BJ (cell line): ENCODE measurements around the gene NCAPD3. TPM values are rescaled to one million over a fixed set of nuclear protein-coding genes. Genes with fewer than 3 reads are reported as not detected.
A peak's percentile ranks its signal among the peaks of the same experiment; 100 is the strongest.

Experiments used
- CTCF ChIA-PET: fragments of 350-600 bp; formaldehyde crosslinking; extraction: SDS; loops from one replicate; lab custom pipeline; 2021; ENCODE audit warnings: antibody characterized with exemption, inconsistent platforms; lab: Yijun Ruan, JAX
- POLR2A ChIA-PET: fragments of 300-600 bp; sonication (Branson Sonifier 250); formaldehyde crosslinking; extraction: SDS; loops from one replicate; lab custom pipeline; 2021; ENCODE audit warnings: antibody characterized with exemption; lab: Charles Lee
- DNase-seq: peaks from one replicate; pipeline ENCODE4 v3.0.0-alpha.2; 2011; ENCODE audit warnings: low read depth
- H3K27me3 ChIP-seq: 2 replicates; pipeline ENCODE4 v1.6.0; 2011; ENCODE audit warnings: low read length; ENCODE audit not compliant: control insufficient read depth, insufficient read depth
- H3K36me3 ChIP-seq: 2 replicates; pipeline ENCODE4 v1.5.1; 2011; ENCODE audit warnings: low read length; ENCODE audit not compliant: control insufficient read depth, insufficient read depth
- H3K4me3 ChIP-seq: 2 replicates; pipeline ENCODE4 v1.5.1; 2011; ENCODE audit warnings: low read depth, mild to moderate bottlenecking, control low read depth, low read length
- CTCF ChIP-seq: IDR thresholded peaks from 2 replicates; pipeline ENCODE4 v1.5.1; 2011; ENCODE audit warnings: low read depth, mild to moderate bottlenecking, control low read depth, inconsistent platforms, low read length, moderate library complexity; ENCODE audit not compliant: insufficient read depth
- polyA plus RNA-seq: library from polyadenylated mRNA; depleted of rRNA; stranded (reverse); fragments of >200 nt; gene quantifications from 2 replicates; pipeline ENCODE4 v1.2.3, GENCODE V29; 2011

Gene NCAPD3
- polyA plus RNA-seq, 1 experiment: 18.1 TPM

- ChIA-PET CTCF (interaction anchor here (0.6 to 4.7 kb wide), 13 partner anchors 9 to 213 kb away, joined by 3 to 80 read pairs (median 4); partner anchors contain the start of gene JAM3), POLR2A (no interaction called here)
- no peak for DNase-seq
- no peak overlapping the region for H3K4me3 ChIP-seq
- 0 out of 2 replicates have a peak, but pooled peaks cover 4% of the 10 kb centered on the region for H3K36me3 ChIP-seq
- TF ChIP-seq CTCF: no peak
- no peaks in the 10 kb centered on the region for H3K27me3 ChIP-seq
These were observed 82.7 kb downstream of the NCAPD3 start for GRCh38 chr11:134140961-134141490.

GRCh38 chr11:134139873-134140331, 83.9 kb downstream of the NCAPD3 start:
- ChIA-PET POLR2A (no interaction called here), CTCF (interaction anchor here (0.8 to 4.7 kb wide), 16 partner anchors 10 to 212 kb away, joined by 3 to 80 read pairs (median 4); partner anchors contain the start of gene JAM3)
- Histone ChIP-seq H3K4me3 (no peak overlapping the region), H3K36me3 (0 out of 2 replicates have a peak, but pooled peaks cover 4% of the 10 kb centered on the region), H3K27me3 (no peaks in the 10 kb centered on the region)
- TF ChIP-seq CTCF: peak; percentile 85
- peak; percentile 27 for DNase-seq

- POLR2A ChIA-PET: no interaction called here
- no peak overlapping the region for H3K4me3 ChIP-seq
- no peak for TF ChIP-seq CTCF
- CTCF ChIA-PET: interaction anchor here (0.7 to 4.7 kb wide), 18 partner anchors 9 to 211 kb away, joined by 3 to 80 read pairs (median 4); no protein-coding TSS in a partner anchor
- H3K27me3 ChIP-seq: no peaks in the 10 kb centered on the region
- no peak for DNase-seq
- 0 out of 2 replicates have a peak, but pooled peaks cover 3% of the 10 kb centered on the region for H3K36me3 ChIP-seq
These were observed 84.4 kb downstream of the NCAPD3 start for GRCh38 chr11:134139303-134139872.

GRCh38 chr11:134138376-134138775, 85.4 kb downstream of the NCAPD3 start:
- no peaks in the 10 kb centered on the region for H3K27me3 ChIP-seq
- H3K36me3 ChIP-seq: 0 out of 2 replicates have a peak, but pooled peaks cover 2% of the 10 kb centered on the region
- DNase-seq: no peak
- no peak overlapping the region for H3K4me3 ChIP-seq
- no peak for TF ChIP-seq CTCF
- ChIA-PET POLR2A (no interaction called here), CTCF (interaction anchor here (1.0 to 4.7 kb wide), 11 partner anchors 8 to 210 kb away, joined by 3 to 80 read pairs (median 5); no protein-coding TSS in a partner anchor)

- ChIA-PET POLR2A (interaction anchor here (0.6 kb wide), 1 partner anchor 66 kb away, joined by 3 read pairs; no protein-coding TSS in a partner anchor), CTCF (interaction anchor here (0.6 to 3.9 kb wide), 4 partner anchors 9 to 207 kb away, joined by 3 to 28 read pairs (median 4); no protein-coding TSS in a partner anchor)
- no peak for DNase-seq
- no peaks in the 10 kb centered on the region for H3K36me3 ChIP-seq
- no peaks in the 10 kb centered on the region for H3K27me3 ChIP-seq
- no peak overlapping the region for H3K4me3 ChIP-seq
- TF ChIP-seq CTCF: no peak
These were observed 89.6 kb downstream of the NCAPD3 start for GRCh38 chr11:134134167-134134566.
